Fibroblast of pulmonary artery (primary cell): ENCODE measurements around the gene TSHZ2.

Experiments used
- DNase-seq: peaks from one replicate; pipeline ENCODE4 v3.0.0-alpha.2; 2010; ENCODE audit warnings: low read depth
- H3K4me3 ChIP-seq: replicated peaks from 2 replicates; pipeline ENCODE4 v1.5.1; 2011; ENCODE audit warnings: low read depth, mild to moderate bottlenecking, control low read depth, low read length, moderate library complexity
- TF ChIP-seq, protein P1 (sequence below): IDR thresholded peaks from 2 replicates; pipeline ENCODE4 v1.5.1; 2011; ENCODE audit warnings: mild to moderate bottlenecking, control low read depth, low read length, inconsistent platforms; ENCODE audit errors: missing control alignments

TSHZ2 gene

DNA sequence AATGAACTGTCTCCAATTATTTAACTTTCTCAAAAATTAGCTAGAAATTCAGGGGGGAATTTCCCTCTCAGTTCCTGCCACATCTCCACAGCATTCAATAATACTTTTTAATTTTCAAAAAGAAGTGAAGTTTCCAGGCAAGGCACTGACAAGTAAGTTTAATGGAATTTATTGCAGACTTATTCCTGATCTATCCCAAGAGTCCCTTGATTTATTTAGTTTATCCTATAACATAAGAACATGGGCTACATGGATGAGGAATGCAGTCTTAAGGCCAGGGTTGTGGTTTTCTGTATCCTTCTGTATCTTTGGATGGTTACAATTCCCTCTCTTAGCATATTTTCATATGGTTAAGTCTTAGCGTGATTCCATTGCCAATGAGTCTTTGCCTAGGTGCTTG is 126.5 kb downstream of the TSHZ2 start:
- no peak overlapping the region for H3K4me3 ChIP-seq
- DNase-seq = no peak
- TF ChIP-seq, protein P1, sequence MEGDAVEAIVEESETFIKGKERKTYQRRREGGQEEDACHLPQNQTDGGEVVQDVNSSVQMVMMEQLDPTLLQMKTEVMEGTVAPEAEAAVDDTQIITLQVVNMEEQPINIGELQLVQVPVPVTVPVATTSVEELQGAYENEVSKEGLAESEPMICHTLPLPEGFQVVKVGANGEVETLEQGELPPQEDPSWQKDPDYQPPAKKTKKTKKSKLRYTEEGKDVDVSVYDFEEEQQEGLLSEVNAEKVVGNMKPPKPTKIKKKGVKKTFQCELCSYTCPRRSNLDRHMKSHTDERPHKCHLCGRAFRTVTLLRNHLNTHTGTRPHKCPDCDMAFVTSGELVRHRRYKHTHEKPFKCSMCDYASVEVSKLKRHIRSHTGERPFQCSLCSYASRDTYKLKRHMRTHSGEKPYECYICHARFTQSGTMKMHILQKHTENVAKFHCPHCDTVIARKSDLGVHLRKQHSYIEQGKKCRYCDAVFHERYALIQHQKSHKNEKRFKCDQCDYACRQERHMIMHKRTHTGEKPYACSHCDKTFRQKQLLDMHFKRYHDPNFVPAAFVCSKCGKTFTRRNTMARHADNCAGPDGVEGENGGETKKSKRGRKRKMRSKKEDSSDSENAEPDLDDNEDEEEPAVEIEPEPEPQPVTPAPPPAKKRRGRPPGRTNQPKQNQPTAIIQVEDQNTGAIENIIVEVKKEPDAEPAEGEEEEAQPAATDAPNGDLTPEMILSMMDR = no peak

DNA sequence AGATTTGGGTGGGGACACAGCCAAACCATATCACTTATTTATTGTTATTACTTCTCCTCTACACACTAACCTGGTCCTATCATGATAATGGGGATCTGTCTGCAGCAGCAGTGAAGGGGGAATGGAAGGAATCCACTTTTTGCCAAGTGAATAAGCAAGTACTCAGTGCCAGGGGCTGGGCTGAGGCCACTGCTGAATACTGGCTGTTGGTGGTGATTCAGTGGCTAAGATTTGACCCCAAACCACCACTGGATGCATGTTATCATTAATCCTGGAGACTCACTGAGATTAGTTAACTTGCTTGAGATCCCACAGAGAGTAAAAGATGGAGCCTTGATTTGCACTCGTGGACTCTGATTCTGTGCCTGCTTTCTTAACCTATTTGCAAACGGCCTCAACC is 127.7 kb downstream of the TSHZ2 start:
- DNase-seq = no peak
- no peak overlapping the region for H3K4me3 ChIP-seq
- TF ChIP-seq, protein P1 = no peak

DNA sequence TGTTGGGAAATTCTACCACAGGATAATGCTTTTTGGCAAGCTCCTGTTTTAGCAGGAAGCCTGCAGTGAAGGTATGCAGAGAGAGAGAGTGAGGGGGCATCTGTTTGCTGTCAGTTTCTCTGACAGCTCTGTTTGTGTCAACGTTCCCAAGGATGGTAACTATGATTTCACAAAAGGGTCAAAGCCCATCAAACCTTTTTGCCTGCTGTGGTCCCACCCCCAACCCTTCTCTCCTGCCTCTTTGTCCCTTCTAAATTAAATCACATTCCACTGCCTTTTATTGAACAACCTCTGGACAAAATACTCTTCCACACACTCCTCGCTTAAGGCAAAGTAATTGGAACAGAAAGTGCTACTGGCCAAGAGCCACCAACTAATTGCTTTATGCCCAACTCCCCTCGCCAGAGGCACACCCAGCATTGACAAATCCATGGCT is 128.3 kb downstream of the TSHZ2 start:
- no peak overlapping the region for H3K4me3 ChIP-seq
- DNase-seq = peak; percentile 51
- TF ChIP-seq, protein P1 = no peak

DNA sequence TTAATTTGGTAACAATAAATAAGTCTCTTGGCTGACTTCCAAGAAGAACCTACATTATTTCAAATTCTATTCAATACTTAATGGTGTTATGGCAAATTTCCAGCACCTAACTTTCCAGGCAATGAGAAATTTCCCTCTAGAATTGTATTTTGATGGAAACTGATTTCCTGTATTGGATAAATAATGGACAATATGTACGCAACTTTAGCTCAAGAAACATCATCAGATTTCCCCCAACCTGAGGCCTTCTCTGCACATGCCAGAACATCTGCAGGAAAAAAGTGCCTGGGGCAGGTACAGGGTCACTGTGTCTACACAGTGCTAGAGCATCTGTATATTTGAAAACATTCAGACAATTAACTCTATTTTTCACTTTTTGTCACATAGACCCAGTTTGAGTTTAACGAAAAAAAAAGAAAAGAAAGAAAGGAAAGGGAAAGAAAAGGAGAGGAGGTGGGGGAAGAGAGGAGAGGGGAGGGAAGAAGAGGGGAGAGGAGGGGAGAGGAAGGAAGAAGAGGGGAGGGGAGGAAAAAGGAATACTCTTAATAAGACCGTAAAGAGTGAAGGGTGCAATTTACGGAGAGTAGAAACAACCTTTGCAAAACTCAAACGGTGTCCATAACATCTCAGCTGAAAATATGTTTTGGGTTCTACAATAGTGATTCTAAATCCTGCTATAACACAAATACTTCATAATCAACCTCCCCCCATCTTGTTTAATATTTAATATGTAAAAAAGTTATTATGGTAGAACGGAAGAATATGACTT is 130.0 kb downstream of the TSHZ2 start:
- no peak for DNase-seq
- TF ChIP-seq, protein P1 = no peak
- H3K4me3 ChIP-seq = no peak overlapping the region

DNA sequence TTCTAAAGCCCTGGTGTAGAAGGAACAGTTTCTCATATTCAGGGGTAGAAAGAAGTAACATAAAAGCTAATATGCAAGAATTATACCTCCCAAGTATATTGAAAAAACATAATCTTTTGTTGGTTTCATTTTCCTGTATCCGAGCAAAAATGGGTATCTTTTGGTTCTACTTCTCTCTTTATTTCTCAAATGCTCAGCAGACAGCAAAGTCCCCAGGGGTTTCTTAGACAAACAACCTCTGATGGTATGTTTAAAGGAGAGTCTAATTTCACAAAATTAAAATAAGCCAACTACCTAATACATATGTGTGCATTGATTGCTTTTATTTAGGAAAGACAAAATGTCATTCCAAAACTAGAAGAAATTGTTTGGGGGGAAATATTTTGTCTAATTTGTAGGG is 131.0 kb downstream of the TSHZ2 start:
- TF ChIP-seq, protein P1 = no peak
- no peak overlapping the region for H3K4me3 ChIP-seq
- no peak for DNase-seq

DNA sequence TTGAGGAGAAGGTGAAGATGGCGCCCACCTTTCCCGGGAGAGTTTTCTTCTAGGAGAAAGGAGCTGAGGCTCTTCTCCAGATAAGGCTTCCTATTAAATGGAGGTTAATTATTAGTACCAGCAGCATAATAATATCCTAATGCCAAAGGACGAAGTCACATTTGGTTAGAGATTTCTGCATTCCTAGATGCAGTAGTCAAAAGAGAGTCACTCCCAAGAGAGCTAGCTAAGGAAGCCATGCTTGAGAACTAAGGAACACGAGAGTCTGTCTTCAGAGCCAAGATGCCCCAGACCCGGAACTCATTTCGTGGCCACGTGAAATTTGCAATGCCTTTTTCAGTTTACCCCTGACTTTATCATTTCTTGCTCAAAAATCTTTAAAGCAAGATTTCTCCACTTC is 132.7 kb downstream of the TSHZ2 start:
- no peak for DNase-seq
- TF ChIP-seq, protein P1 = no peak
- no peak overlapping the region for H3K4me3 ChIP-seq

DNA sequence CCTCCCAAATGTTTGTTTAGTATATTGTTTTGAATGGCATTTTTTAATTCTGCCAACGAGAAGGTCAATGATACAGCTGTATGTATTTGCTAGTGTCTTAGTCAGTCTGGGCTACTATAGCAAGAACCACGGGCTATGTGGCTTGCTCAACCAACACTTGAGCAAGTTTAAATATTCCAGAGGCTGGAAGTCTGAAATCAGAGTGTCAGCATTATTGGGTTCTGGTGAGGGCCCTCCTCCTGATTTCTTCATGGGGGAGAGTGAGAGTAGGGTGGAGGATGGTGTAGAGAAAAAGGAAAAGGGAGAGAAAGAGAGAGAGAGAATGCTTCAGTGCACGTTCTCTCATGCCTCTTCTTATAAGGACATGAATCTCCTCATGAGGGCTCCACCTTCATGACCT is 144.6 kb downstream of the TSHZ2 start:
- TF ChIP-seq, protein P1 = no peak
- no peak for DNase-seq
- no peak overlapping the region for H3K4me3 ChIP-seq
